H1 (cell line): ENCODE data around the gene DOP1A. TPM values are rescaled to one million over a fixed set of nuclear protein-coding genes. Genes with fewer than 3 reads are reported as not detected.

Experiments used
- GTF2F1 ChIP-seq: IDR thresholded peaks from 2 replicates; pipeline ENCODE4 v1.6.1; 2012; ENCODE audit warnings: low read depth, low read length, improper control_type of control experiment, borderline replicate concordance
- POU5F1 ChIP-seq: IDR thresholded peaks from 2 replicates; pipeline ENCODE4 v1.6.1; 2011; ENCODE audit warnings: low read depth, mild to moderate bottlenecking, low read length, moderate library complexity
- RAD21 ChIP-seq, 2 experiments: IDR thresholded peaks in 1 of 2; conservative IDR thresholded peaks in 1 of 2; 2 replicates each; pipeline ENCODE4 v1.6.1; 2011; ENCODE audit warnings: low read depth in 2 of 2, low read length in 2 of 2, improper control_type of control experiment in 1 of 2, inconsistent platforms in 1 of 2, mild to moderate bottlenecking in 1 of 2, moderate library complexity in 1 of 2
- RFX5 ChIP-seq: IDR thresholded peaks from 2 replicates; pipeline ENCODE4 v1.6.1; 2011; ENCODE audit warnings: low read depth, low read length, improper control_type of control experiment, borderline replicate concordance
- SP4 ChIP-seq: IDR thresholded peaks from 2 replicates; pipeline ENCODE4 v1.6.1; 2012; ENCODE audit warnings: low read length, inconsistent platforms
- polyA plus RNA-seq, 7 experiments: library from polyadenylated mRNA; depleted of rRNA in 3 of 7; stranded (reverse) in 5 of 7; unstranded in 2 of 7; fragments of >200 nt in 5 of 7; fragments of 200-250 nt in 2 of 7; gene quantifications; 1 replicate in 5 of 7; 2 replicates in 1 of 7; 4 replicates in 1 of 7; pipeline versions ENCODE4 v1.2.1 to v1.2.3, GENCODE V29; 2011 to 2013; ENCODE audit warnings: missing spikeins in 2 of 7, mixed read lengths in 2 of 7
- total RNA-seq: library from RNA; stranded (reverse); fragmentation: NEBNext Ultra II Directional; extraction: Animal tissue kit (Norgen Biotek cat#: 25700); gene quantifications from 2 replicates; pipeline ENCODE4 v1.2.1, GENCODE V29; 2021
- TF ChIP-seq, protein P1 (sequence below), 3 experiments: IDR thresholded peaks; 1 replicate in 2 of 3; 2 replicates in 1 of 3; pipeline versions ENCODE4 v1.5.1 to v1.6.1; 2011; ENCODE audit warnings: low read length in 3 of 3, mild to moderate bottlenecking in 3 of 3, inconsistent platforms in 2 of 3, low read depth in 1 of 3, moderate library complexity in 1 of 3; ENCODE audit not compliant: insufficient read depth in 1 of 3; ENCODE audit errors: control extremely low read depth in 1 of 3

The DOP1A gene
- total and polyA plus RNA-seq, 2 of the 8 experiments (the other 6 are each of a cell fraction or from before 2014, with no cell fraction given): 7.5 to 14.7 TPM

DNA sequence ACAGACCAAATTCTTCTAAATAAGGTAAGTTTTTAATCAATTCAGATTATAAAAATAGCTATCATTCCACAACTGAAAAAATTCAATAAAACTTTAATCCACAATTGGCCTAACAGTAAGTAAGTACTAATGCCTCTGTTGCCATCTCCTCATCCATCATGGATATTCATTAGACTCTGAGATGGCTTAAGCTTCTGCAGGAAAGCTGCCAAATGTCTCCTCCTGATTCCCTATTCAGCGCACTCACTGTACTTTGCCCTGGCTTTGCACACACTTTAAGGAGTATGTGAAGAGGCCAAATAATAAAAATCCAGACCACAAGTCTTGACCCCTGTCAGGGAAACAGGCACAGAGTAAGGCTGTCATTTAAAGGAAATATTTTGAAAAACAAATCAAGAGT, 102.0 kb downstream of the DOP1A start (continued):
- TF ChIP-seq, protein P1, sequence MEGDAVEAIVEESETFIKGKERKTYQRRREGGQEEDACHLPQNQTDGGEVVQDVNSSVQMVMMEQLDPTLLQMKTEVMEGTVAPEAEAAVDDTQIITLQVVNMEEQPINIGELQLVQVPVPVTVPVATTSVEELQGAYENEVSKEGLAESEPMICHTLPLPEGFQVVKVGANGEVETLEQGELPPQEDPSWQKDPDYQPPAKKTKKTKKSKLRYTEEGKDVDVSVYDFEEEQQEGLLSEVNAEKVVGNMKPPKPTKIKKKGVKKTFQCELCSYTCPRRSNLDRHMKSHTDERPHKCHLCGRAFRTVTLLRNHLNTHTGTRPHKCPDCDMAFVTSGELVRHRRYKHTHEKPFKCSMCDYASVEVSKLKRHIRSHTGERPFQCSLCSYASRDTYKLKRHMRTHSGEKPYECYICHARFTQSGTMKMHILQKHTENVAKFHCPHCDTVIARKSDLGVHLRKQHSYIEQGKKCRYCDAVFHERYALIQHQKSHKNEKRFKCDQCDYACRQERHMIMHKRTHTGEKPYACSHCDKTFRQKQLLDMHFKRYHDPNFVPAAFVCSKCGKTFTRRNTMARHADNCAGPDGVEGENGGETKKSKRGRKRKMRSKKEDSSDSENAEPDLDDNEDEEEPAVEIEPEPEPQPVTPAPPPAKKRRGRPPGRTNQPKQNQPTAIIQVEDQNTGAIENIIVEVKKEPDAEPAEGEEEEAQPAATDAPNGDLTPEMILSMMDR (IDR thresholded peaks at IDR 0.05; ENCODE audit: control extremely low read depth in 1 of 3, insufficient read depth in 1 of 3, low read depth in 1 of 3, low read length in 3 of 3): no peak
- TF ChIP-seq RAD21 (IDR thresholded peaks at IDR 0.05 in 1 of 2, conservative IDR thresholded peaks at IDR 0.05 in 1 of 2; ENCODE audit: low read depth in 2 of 2, low read length in 2 of 2): no peak
- no peak for TF ChIP-seq POU5F1
- no peak for TF ChIP-seq RFX5
- no peak for TF ChIP-seq SP4
- TF ChIP-seq GTF2F1: no peak
